Measurements from ENCODE around the gene PIP5K1B. TPM values are rescaled to one million over a fixed set of nuclear protein-coding genes. Genes with fewer than 3 reads are reported as not detected.

The PIP5K1B gene
- total RNA-seq, 1 experiment from 2014 or later: not detected

DNA sequence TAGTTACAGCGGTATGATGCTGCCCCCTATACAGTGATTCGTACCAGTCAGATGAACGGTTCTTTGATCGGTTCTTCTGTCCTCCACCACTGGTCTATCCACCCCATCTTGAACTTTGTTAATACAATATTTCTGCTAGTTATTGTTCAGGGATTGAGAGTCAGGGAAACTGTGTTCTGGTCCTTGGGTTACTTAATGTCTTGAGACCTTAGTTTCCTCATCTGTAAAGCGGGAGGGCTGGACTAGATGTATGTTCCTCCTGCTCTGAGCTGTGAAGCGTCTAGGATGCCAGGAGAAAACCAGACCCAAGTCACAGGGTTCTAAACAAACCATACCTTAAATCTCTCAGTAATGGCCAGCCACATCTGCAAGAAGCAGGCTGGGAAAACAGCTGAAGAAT is 1.4 kb upstream of the PIP5K1B start:
- Histone ChIP-seq H3K27ac (ENCODE audit: low read length) (no peak overlapping the region), H3K27me3 (ENCODE audit: low read length) (peaks cover 72% of the 10 kb centered on the region), H3K9ac (ENCODE audit: low read length) (no peak overlapping the region), H3K36me3 (ENCODE audit: low read depth, low read length) (no peaks in the 10 kb centered on the region), H3K9me3 (ENCODE audit: low read length) (no peaks in the 10 kb centered on the region), H3K4me2 (ENCODE audit: low read length) (no peak overlapping the region), H3K4me3 (ENCODE audit: low read length) (no peak overlapping the region), H3K4me1 (ENCODE audit: insufficient read depth, low read length) (peaks cover 4% of the 10 kb centered on the region; the same call in 1 of the 2 replicates), H3K9me2 (replicated peaks; ENCODE audit: low read length) (no peaks in the 10 kb centered on the region), H3F3A (ENCODE audit: low read length, unreplicated experiment) (no peaks in the 10 kb centered on the region), H3K79me2 (ENCODE audit: low read length) (no peaks in the 10 kb centered on the region), H2AFZ (ENCODE audit: low read length) (no peak overlapping the region), H4K20me1 (ENCODE audit: low read length) (no peaks in the 10 kb centered on the region)
- DNase-seq (no peak), ATAC-seq (no peak)
- POLR2A ChIA-PET (ENCODE audit: unreplicated experiment): no interaction called here
- BruUV-seq (replicated peaks): no TSS peak
- no peak for TF ChIP-seq EZH2phosphoT487 (IDR thresholded peaks at IDR 0.05; ENCODE audit: borderline replicate concordance, low read length)
- TF ChIP-seq, protein P1, sequence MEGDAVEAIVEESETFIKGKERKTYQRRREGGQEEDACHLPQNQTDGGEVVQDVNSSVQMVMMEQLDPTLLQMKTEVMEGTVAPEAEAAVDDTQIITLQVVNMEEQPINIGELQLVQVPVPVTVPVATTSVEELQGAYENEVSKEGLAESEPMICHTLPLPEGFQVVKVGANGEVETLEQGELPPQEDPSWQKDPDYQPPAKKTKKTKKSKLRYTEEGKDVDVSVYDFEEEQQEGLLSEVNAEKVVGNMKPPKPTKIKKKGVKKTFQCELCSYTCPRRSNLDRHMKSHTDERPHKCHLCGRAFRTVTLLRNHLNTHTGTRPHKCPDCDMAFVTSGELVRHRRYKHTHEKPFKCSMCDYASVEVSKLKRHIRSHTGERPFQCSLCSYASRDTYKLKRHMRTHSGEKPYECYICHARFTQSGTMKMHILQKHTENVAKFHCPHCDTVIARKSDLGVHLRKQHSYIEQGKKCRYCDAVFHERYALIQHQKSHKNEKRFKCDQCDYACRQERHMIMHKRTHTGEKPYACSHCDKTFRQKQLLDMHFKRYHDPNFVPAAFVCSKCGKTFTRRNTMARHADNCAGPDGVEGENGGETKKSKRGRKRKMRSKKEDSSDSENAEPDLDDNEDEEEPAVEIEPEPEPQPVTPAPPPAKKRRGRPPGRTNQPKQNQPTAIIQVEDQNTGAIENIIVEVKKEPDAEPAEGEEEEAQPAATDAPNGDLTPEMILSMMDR (conservative IDR thresholded peaks at IDR 0.05; ENCODE audit: low read depth, low read length): no peak
- no peak for TF ChIP-seq EZH2 (IDR thresholded peaks at IDR 0.05; ENCODE audit: low read length, unreplicated experiment)
- intact Hi-C loops (cut with micrococcal nuclease): no loop called here
- CTCF ChIA-PET: no interaction called here

- no peaks in the 10 kb centered on the region for H4K20me1 ChIP-seq (ENCODE audit: low read length)
- H2AFZ ChIP-seq (ENCODE audit: low read length): peak overlapping the region; percentile 57
- no peaks in the 10 kb centered on the region for H3K36me3 ChIP-seq (ENCODE audit: low read depth, low read length)
- POLR2A ChIA-PET (ENCODE audit: unreplicated experiment): no interaction called here
- BruUV-seq (replicated peaks): no TSS peak
- H3K79me2 ChIP-seq (ENCODE audit: low read length): no peaks in the 10 kb centered on the region
- TF ChIP-seq EZH2 (IDR thresholded peaks at IDR 0.05; ENCODE audit: low read length, unreplicated experiment): no peak
- TF ChIP-seq, protein P1 (conservative IDR thresholded peaks at IDR 0.05; ENCODE audit: low read depth, low read length): no peak
- TF ChIP-seq EZH2phosphoT487 (IDR thresholded peaks at IDR 0.05; ENCODE audit: borderline replicate concordance, low read length): no peak
- peak overlapping the region; percentile 57 for H3K4me3 ChIP-seq (ENCODE audit: low read length)
- ATAC-seq (no peak), DNase-seq (no peak)
- H3K9me3 ChIP-seq (ENCODE audit: low read length): no peaks in the 10 kb centered on the region
- H3K4me2 ChIP-seq (ENCODE audit: low read length): peak overlapping the region; percentile 75
- intact Hi-C loops (cut with micrococcal nuclease): no loop called here
- CTCF ChIA-PET: no interaction called here
- no peaks in the 10 kb centered on the region for H3K9me2 ChIP-seq (replicated peaks; ENCODE audit: low read length)
- H3K4me1 ChIP-seq (ENCODE audit: insufficient read depth, low read length): peaks cover 4% of the 10 kb centered on the region; the same call in 1 of the 2 replicates
- H3K27me3 ChIP-seq (ENCODE audit: low read length): peaks cover 74% of the 10 kb centered on the region
- no peak overlapping the region for H3K27ac ChIP-seq (ENCODE audit: low read length)
- H3K9ac ChIP-seq (ENCODE audit: low read length): no peak overlapping the region
- H3F3A ChIP-seq (ENCODE audit: low read length, unreplicated experiment): no peaks in the 10 kb centered on the region
These were observed 584 bp upstream of the PIP5K1B start for GRCh38 chr9:68704498-68704813.

GRCh38 chr9:68705531-68706362 is 707 bp downstream of the PIP5K1B start:
- peaks cover 77% of the 10 kb centered on the region for H3K27me3 ChIP-seq (ENCODE audit: low read length)
- H3K4me1 ChIP-seq (ENCODE audit: insufficient read depth, low read length): peaks cover 4% of the 10 kb centered on the region; the same call in 1 of the 2 replicates
- DNase-seq (no peak), ATAC-seq (peak; percentile 21)
- H3K9me3 ChIP-seq (ENCODE audit: low read length): no peaks in the 10 kb centered on the region
- peak overlapping the region; percentile 57; the same call in 1 of the 2 replicates for H3K4me3 ChIP-seq (ENCODE audit: low read length)
- intact Hi-C loops (cut with micrococcal nuclease): no loop called here
- peak overlapping the region; percentile 77 for H3K4me2 ChIP-seq (ENCODE audit: low read length)
- POLR2A ChIA-PET (ENCODE audit: unreplicated experiment): no interaction called here
- H3F3A ChIP-seq (ENCODE audit: low read length, unreplicated experiment): no peaks in the 10 kb centered on the region
- H4K20me1 ChIP-seq (ENCODE audit: low read length): no peaks in the 10 kb centered on the region
- no peaks in the 10 kb centered on the region for H3K79me2 ChIP-seq (ENCODE audit: low read length)
- TF ChIP-seq EZH2 (IDR thresholded peaks at IDR 0.05; ENCODE audit: low read length, unreplicated experiment): peak; percentile 57
- TF ChIP-seq EZH2phosphoT487 (IDR thresholded peaks at IDR 0.05; ENCODE audit: borderline replicate concordance, low read length): no peak
- H3K9me2 ChIP-seq (replicated peaks; ENCODE audit: low read length): no peaks in the 10 kb centered on the region
- CTCF ChIA-PET: no interaction called here
- no TSS peak for BruUV-seq (replicated peaks)
- H3K27ac ChIP-seq (ENCODE audit: low read length): no peak overlapping the region
- H2AFZ ChIP-seq (ENCODE audit: low read length): peak overlapping the region; percentile 42; the same call in 1 of the 2 replicates
- H3K9ac ChIP-seq (ENCODE audit: low read length): no peak overlapping the region
- no peaks in the 10 kb centered on the region for H3K36me3 ChIP-seq (ENCODE audit: low read depth, low read length)

All from PC-3 (cell line).